ENCODE results near the gene TEPSIN. TPM values are rescaled to one million over a fixed set of nuclear protein-coding genes. Genes with fewer than 3 reads are reported as not detected.

Gene TEPSIN
- total and polyA plus RNA-seq, 2 of the 13 experiments (the other 11 are each of a cell fraction or from before 2014, with no cell fraction given), result 16.1 to 18.8 TPM

DNA sequence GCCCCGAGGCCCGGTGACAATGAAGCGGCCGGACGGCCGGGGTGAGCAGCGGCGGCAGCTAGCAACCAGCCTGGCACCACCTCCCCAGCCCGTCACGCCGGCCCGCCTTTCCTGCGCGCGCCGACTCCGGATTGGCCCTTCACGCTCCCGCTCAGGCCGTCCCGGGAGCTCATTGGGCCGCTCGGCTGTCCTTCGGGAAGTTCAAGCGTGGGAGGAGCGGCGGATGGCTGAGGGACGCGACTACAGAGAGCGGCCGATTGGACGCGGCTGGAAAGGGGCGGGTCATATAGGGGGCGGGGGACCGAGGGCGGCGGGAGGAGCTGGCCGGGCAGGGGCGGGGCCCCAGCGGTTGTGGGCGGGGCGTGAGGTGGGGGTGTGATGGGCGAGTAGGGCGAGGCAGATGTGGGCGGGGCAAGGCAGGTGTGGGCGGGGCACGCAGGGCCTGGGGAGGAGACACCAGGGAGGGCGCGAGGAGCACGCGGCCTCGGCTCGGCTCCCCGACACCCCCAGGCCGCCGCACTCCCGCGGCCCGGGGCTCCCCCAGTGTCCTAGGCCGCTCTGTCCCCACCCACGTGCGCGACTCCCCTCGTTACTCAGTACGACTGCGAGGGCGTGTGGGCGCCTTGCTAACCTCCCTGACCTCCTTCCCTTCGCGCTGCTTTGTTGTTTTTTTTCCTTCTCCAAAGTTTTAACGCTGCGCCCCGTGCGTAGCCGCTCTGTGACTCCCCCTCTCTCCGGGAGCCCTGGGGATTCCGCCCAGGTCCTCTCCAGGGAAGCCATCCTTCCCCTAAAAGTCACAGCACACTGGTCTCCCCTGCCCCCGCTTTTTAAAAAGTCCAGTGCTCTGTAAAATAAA lies 15.7 kb downstream of the TEPSIN start, which contains the start of gene CEP131 (continued):
- TF ChIP-seq ETV5 (CRISPR knock-in tag; IDR thresholded peaks at IDR 0.05; ENCODE audit: borderline replicate concordance) (no peak), ZBTB7B (CRISPR knock-in tag; IDR thresholded peaks at IDR 0.05) (peak; percentile 73), AGO1 (IDR thresholded peaks at IDR 0.05; ENCODE audit: low read depth, low read length, poor library complexity, severe bottlenecking) (no peak), RFXAP (CRISPR knock-in tag; IDR thresholded peaks at IDR 0.05; ENCODE audit: borderline replicate concordance) (peak; percentile 98), ELF4 (CRISPR knock-in tag; IDR thresholded peaks at IDR 0.05; ENCODE audit: borderline replicate concordance) (no peak), SMAD1 (CRISPR knock-in tag; IDR thresholded peaks at IDR 0.05; ENCODE audit: borderline replicate concordance, low read depth) (no peak), FOXK2 (IDR thresholded peaks at IDR 0.05) (peak; percentile 24; the same call in 1 of the 2 replicates), CCAR2 (optimal IDR thresholded peaks at IDR 0.05; ENCODE audit: low read depth, low read length) (no peak), GMEB1 (CRISPR knock-in tag; IDR thresholded peaks at IDR 0.05; ENCODE audit: borderline replicate concordance) (peak; percentile 70; the same call in 1 of the 2 replicates), ZNF256 (CRISPR knock-in tag; conservative IDR thresholded peaks at IDR 0.05) (0 out of 2 replicates have a peak, but pooled peaks have one; percentile 49), ZNF296 (CRISPR knock-in tag; conservative IDR thresholded peaks at IDR 0.05) (0 out of 2 replicates have a peak, but pooled peaks have one; percentile 67), ZNF331 (CRISPR knock-in tag; IDR thresholded peaks at IDR 0.05) (0 out of 2 replicates have a peak, but pooled peaks have one; percentile 14), POLR2AphosphoS2 (IDR thresholded peaks at IDR 0.05; ENCODE audit: low read depth, low read length) (no peak), ZNF33A (CRISPR knock-in tag; IDR thresholded peaks at IDR 0.05; ENCODE audit: borderline replicate concordance) (no peak), GABPB1 (CRISPR knock-in tag; IDR thresholded peaks at IDR 0.05) (peak; percentile 87), ZNF382 (CRISPR knock-in tag; IDR thresholded peaks at IDR 0.05; ENCODE audit: borderline replicate concordance) (no peak), HNRNPH1 (optimal IDR thresholded peaks at IDR 0.05; ENCODE audit: low read depth, low read length) (no peak), IRF2 (CRISPR knock-in tag; IDR thresholded peaks at IDR 0.05) (no peak), MAFF (IDR thresholded peaks at IDR 0.05; ENCODE audit: low read depth, low read length) (no peak), POLR2A (IDR thresholded peaks at IDR 0.05; ENCODE audit: insufficient read depth in 1 of 2, low read depth in 2 of 2, low read length in 2 of 2) (peak; percentile 71 to 97), POLR2G (IDR thresholded peaks at IDR 0.05; ENCODE audit: low read depth, low read length) (peak; percentile 91), PRDM15 (CRISPR knock-in tag; IDR thresholded peaks at IDR 0.05) (0 out of 2 replicates have a peak, but pooled peaks have one; percentile 38)
